ENCODE data around the gene NALCN.

DNA sequence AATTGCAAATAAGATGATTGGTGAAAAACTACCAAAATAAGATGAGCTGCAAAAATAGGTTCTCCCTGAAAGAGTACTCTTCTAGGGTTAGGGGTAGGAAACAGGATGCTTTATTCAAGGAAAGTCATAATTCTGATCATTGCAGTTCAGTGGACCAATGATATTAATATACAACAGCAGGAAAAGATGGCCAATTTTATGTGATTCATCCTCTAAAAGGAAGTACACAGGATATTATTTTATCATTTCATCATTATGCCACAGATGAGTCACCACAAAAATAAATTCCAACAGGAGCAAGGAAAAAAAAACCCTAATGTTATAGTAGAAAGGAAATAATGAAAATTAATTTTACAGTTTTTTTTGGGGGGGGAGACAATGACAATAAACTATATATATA is 205.0 kb downstream of the NALCN start:
- TF ChIP-seq CTCF (IDR thresholded peaks at IDR 0.05; ENCODE audit: poor library complexity): no peak
- TF ChIP-seq EZH2phosphoT487 (IDR thresholded peaks at IDR 0.05; ENCODE audit: low read depth, severe bottlenecking, unreplicated experiment): no peak
- no peak for TF ChIP-seq EZH2 (IDR thresholded peaks at IDR 0.05; ENCODE audit: borderline replicate concordance)

Data from hepatocyte (in vitro differentiated cells).